ENCODE measurements around the gene NRSN2.

NRSN2 gene, protein sequence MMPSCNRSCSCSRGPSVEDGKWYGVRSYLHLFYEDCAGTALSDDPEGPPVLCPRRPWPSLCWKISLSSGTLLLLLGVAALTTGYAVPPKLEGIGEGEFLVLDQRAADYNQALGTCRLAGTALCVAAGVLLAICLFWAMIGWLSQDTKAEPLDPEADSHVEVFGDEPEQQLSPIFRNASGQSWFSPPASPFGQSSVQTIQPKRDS

DNA sequence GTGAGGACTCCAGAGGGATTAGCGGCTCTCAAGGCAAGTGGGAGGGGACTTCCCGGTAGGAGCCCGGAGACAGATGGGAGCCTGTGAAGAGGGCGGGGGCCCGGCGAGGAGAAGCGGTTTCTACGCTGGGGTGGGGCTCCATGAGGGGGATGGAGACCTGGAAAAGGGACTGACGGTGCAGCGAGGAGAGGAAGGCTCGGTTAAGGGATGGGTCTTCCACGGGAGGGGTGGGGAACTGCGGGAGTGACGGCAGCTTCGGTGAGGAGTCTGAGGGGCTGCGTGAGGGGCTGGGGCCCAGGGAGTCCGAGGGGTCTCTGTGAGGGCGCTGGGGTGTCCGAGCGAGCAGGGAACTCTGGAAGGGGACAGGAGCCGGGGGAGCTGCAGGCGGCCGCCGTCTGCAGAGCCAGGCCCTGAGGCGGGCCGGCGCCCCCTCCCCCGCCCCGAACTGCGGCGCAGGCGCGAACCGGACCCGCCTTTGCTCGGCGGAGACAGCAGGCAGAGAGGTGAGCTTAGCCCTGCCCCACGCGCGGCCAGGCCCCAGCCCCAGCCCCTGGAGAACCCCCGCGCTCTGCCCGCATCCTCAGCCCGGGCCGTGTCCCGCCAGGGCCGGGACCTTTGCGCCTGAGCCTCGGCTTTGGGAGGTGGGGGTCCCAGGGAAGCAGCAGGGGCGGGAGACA lies at the start of gene NRSN2:
Gene NRSN2 (plus strand): TSS at position 472 of the 677 bp plus-strand sequence. CDS start 2,533 bp downstream, outside the sequence.
- no peak for DNase-seq

DNA sequence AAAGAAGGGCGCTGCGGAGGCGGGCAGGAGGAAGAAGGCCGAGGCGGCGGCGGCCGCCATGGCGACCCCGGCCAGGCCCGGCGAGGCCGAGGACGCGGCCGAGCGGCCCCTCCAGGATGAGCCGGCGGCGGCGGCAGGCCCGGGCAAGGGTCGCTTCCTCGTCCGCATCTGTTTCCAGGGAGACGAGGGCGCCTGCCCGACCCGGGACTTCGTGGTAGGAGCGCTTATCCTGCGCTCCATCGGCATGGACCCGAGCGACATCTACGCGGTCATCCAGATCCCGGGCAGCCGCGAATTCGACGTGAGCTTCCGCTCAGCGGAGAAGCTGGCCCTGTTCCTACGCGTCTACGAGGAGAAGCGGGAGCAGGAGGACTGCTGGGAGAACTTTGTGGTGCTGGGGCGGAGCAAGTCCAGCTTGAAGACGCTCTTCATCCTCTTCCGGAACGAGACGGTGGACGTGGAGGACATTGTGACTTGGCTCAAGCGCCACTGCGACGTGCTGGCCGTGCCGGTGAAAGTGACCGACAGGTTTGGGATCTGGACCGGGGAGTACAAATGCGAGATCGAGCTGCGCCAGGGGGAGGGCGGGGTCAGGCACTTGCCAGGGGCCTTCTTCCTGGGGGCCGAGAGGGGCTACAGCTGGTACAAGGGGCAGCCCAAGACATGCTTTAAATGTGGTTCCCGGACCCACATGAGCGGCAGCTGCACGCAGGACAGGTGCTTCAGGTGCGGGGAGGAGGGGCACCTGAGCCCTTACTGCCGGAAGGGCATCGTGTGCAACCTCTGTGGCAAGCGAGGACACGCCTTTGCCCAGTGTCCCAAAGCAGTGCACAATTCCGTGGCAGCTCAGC lies 48.8 kb upstream of the NRSN2 start:
- DNase-seq = peak; percentile 32

DNA sequence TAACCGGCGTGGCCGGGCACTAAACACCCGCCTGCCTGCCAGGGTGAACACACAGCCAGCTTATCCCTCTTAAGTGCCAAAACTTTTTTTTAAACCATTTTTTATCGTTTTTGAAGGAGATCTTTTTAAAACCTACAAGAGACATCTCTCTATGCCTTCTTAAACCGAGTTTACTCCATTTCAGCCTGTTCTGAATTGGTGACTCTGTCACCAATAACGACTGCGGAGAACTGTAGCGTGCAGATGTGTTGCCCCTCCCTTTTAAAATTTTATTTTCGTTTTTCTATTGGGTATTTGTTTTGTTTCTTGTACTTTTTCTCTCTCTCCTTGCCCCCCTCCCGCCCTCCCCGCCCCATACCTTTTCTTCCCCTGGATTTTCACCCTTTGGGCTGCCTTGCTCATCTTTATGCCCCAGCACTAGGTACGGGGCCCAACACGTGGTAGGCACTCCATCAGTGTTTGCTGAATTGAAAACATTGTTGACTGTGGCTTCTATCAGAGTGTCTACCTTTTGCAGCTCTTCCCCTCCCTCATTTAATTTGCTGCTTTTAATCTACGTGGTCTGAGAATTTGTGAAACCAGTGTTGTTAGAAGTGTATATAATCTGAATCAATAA lies 48.0 kb upstream of the NRSN2 start:
- no peak for DNase-seq

DNA sequence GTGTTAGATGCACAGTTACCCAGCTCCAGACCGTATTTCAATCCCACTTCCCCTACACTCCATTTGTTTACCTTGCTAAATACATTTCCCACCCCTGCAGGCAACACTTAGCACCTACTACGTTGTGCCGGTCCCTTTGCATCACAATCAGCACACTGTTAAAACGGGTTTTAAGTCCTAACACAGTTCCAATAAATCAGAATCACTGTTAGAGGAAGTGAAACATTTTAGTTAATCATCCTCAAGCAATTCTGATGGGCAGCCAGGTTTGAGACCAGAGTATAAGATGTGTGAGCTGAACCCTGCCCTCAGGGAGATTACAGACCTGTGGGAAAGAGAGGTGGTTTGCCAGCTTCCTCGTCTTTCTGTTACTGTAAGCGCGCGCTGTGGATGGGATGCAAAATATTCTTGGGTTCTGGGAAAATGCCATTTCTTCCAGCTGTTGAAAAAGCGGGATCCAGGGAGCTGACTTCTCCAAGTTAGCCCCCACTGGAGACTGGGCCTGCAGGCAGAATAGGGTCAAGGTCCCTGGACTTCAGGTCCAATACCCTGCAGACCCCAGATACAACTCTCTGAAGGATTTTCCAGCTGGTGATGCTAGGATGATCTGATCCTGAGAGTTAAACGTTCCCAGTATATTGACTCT lies 46.4 kb upstream of the NRSN2 start:
- DNase-seq = no peak

DNA sequence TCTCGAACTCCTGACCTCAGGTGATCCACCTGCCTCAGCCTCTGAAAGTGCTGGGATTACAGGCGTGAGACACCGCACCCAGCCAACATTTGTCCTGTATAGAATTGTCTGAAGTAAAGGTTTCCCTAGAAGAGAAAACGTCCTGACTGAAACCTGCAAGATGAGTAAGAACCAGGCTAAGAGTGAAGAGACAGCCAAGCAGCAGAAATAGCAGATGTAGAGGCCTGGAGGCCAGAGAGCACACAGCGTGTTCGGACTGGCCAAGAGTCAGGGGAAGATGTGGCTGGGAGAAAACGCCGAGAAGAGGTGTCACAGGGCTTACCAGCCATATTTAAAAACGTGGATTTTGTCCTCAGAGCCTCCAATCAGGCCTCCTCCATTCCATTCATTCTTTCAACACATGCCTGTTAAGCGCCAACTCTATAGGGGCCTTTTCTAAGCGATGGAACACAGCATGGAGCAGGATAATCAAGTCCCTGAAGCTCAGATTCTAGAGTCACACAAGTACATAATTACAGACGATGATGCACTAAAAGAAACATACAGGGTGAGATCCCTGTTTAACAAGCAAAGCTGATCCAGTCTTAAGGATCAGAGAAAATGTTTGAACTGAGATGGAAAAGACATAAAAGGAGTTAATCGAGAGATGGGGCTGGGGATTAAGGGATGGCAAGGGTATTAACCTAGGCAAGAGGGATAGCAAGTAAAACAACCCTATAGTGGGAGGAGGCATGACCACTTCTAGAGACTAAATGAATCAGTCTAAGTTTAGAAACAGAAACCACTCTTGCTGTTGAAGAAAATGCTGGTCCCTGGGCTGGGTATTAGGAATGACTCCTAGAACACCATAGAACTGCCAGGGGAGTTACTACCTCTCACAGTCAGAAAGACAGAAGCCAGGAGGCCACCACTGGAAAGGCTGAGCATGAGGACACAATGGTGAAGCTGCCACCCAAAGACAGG lies 44.7 kb upstream of the NRSN2 start:
- no peak for DNase-seq

DNA sequence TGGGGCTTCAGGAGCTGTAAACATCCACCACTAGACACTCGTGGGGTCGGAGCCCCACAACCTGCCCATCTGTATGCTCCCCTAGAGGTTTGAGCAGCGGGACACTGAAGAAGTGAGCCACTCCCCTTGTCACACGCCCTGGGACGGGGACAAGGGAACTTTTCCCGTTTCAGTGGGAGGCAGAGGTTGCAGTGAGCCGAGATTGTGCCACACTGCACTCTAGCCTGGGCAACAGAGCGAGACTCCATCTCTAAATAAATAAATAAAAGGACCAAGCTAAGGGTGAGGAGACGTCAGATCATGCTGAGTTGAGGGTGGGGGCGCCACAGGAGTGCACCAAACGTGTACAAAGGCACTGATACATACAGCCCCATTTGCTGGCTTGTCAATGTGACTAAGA lies 41.2 kb upstream of the NRSN2 start:
- DNase-seq = no peak

DNA sequence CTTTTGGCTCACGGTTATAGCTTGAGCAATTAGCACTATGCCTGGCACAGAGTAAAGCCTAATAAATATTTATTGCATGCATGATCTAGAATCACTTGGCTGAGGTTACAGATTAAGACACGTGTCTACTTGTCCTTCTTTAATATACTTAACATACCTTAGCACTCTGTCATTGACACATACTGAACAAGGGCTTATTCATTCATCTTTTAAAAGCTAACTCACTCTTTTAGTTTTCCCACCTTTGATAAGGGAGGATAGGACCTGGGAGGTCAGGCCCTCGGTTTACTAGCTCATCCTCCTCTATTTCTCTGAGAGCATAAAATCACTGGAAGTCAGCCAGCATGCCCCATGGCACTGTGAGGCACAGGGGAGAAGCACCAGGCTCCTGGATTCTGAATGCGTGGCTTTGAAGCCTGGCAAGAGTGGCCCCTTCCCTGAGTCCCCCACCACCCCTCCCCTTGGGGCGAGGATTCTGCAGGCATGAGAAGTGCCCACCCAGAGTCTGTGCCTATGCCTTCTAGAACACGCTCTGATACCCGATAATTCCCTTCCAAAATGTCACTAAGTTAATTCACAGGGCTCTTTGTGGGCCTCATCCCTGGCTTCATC lies 38.4 kb upstream of the NRSN2 start:
- DNase-seq = no peak

DNA sequence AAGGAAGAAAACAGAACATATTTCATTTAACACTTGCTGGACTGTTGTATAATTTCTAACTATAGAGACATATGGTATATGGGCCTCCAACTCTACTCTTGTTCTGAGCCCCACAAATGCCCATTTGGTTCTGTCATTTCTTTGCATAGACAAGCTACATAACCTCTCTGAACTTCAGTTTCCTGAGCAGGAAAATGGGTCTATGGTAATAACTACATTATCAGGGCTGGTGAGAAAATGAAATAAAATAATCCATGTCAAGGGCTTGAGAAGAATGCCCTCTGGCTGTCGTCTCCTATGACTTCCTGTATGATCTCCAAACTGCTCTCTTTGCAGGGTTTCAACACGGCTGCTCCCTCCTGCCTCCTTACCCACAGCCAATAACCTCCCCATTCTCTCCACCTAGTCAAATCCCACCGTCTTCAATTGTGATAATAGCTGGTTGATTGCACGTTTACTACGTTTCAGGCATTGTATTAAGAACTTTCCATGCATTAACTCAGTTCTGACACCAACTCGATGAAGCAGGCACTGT lies 37.5 kb upstream of the NRSN2 start:
- DNase-seq = no peak

DNA sequence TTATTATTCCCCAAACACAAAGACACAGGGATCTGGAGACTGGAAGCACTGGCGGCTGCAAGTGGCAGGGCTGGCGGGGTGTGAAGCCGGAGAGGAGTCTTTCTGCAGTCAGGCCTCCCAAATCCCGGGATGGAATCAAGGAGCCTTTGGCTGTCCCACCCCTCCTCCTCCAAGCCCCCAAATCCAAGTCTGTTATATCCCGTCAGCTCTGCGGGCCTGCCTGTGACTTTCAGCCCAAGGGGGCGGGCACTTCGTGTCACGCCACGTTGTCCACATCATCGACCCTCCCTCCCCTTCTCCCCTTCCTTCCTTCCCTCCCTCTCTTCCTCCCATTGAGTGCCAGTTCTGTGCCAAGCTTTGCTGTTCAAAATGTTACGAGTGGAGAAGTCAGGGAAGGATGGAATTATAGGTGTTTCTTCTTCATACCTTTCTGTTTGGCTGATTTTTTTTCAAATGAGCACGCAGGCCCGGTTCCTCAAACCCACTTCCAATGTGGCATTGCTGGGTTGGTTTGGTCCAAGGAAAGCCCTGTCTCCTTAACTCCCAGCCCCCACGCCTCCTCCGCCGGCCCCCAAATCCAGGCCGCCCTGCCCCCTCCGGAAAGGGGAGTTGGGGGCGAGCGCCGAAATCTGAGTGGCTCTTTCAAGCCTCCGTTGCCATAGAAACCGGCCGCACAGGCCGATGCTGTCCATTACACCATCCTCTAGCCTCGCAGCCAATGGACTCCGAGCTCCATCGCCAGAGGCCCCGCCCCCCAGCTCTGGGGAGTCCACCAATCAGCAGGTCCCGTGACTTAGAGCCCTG lies 36.9 kb upstream of the NRSN2 start:
- peak; percentile 86 for DNase-seq

DNA sequence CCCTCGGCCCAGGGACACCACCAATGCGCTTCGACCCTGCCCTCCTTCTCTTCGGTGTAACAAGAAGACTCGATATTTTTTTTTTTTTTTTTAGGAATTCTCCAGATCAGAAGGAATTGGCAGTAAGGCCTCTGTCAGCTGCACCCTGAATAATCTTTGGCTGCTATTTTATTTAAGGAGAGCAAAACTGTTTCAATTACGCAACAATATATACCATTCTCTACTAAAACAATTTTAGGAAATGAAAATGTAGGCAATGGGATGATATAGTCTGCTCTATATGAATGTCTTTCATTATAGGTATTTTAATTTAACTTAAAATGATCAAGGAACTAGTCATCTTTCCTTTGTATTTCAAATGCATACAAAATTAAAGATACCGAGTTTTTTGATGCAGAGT lies 36.3 kb upstream of the NRSN2 start:
- DNase-seq = no peak

DNA sequence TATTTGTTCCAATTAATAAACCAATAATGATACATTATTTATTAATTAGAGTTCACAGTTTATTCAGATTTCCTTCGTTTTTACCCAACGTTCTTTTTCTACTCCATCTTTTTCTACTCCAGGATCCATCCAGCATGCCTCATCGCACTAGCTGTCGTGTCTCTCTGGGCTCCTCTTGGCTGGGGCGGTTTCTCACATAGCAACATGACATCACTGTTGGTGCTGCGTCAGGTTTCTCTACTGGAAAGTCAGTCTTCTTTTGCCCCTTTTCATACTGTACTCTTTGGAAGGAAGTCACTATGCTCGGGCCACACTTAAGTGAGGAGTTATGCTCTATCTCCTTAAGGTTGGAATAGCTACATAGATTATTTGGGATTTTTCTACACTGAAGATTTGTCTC lies 35.3 kb upstream of the NRSN2 start:
- DNase-seq = no peak

DNA sequence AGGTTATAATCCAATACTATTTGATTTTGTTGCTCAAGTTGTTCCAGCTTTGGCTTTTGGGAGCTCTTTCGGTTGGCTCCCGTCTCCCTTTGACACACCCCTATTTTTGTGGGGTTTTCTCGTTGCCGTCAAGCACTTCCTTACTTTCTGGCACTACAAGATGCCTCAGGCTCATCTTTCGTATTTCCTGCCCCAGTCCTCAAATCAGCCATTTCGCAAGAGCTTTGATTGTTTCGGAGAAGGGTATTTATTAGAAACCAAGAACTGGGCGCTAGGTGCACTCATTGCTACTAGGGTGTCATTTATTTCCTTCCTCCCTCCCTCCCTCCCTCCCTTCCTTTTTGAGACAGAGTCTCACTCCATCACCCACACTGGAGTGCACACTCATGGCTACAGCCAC lies 34.8 kb upstream of the NRSN2 start:
- no peak for DNase-seq

DNA sequence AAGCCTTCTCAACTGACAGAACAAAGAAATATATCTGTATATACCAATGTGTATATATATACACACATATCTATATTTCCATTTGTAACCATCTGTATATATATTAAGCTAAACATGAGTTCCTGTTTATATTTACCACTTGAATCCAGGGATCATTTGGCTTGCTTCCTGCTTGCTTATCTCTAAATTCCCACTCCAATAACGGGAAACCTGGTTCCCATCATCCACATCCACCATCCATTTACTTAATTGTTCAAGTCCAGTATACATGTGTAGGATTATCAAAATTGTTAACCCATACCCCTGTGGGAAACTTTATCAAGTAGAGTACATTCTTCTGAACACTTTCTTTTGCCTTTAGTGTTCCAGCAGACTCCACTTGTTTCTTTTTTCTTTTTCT lies 34.0 kb upstream of the NRSN2 start:
- no peak for DNase-seq

DNA sequence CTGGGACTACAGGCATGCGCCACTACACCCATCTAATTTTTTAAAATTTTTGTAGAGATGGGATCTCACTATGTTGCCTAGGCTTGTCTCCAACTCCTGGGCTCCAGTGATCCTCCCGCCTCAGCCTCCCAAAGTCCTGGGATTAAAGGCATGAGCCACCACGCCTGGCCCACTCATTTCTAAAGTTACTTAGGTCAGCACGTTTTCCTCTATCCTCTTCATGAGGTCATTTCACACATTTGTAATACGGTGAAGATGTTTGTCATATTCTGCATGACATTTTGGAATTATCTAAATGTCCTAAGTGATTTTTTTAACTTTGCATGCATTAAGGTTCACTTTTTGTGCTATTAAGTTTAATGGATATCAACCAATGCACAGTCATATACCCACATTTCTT lies 33.5 kb upstream of the NRSN2 start:
- DNase-seq = no peak

DNA sequence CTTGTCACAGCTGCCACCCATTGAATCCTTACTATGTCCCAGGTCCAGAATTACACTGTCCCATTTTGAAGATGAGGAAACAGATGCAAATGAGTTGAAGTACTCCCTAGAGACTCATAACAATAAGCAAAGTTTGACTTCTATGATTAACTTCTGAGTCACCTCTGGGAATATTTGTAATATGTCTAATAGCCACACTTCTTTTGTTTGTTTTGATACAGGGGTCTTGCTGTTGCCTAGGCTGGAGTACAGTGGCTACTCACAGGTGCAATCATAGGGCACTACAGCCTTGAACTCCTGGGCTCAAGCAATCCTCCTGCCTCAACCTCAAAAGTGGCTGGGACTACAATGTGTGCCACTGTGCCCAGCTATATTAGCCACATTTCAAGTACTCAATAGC lies 33.0 kb upstream of the NRSN2 start:
- DNase-seq = peak; percentile 43

DNA sequence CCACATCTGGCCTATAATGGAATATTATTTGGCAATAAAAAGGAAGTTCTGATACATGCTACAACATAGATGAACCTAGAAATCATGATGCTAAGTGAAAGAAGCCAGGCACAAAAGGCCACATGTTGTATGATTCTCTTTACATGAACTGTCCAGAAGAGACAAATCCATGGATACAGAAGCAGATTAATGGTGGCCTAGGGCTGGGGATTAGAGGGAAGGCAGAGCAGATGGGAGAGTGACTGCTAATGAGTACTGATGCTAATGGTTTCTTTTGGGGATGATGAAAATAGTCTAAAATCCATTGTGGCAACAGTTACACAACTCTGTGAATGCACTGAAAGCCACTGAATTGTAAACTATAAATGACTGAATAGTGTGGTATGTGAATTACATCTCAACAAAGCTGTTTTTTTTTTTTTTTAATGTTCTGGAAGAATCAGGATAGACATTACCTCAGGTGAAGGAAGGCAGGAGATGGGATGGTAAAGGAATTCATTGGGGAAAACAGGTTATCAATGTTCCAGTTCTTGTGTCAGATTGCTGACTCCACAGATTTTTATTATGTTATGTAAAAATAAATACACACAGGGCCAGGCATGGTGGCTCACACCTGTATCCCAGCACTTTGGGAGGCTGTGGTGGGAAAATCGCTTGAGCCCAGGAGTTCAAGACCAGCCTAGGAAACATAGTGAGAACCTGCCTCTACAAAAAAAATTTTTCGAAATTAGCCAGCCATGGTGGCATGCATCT lies 30.4 kb upstream of the NRSN2 start:
- no peak for DNase-seq

DNA sequence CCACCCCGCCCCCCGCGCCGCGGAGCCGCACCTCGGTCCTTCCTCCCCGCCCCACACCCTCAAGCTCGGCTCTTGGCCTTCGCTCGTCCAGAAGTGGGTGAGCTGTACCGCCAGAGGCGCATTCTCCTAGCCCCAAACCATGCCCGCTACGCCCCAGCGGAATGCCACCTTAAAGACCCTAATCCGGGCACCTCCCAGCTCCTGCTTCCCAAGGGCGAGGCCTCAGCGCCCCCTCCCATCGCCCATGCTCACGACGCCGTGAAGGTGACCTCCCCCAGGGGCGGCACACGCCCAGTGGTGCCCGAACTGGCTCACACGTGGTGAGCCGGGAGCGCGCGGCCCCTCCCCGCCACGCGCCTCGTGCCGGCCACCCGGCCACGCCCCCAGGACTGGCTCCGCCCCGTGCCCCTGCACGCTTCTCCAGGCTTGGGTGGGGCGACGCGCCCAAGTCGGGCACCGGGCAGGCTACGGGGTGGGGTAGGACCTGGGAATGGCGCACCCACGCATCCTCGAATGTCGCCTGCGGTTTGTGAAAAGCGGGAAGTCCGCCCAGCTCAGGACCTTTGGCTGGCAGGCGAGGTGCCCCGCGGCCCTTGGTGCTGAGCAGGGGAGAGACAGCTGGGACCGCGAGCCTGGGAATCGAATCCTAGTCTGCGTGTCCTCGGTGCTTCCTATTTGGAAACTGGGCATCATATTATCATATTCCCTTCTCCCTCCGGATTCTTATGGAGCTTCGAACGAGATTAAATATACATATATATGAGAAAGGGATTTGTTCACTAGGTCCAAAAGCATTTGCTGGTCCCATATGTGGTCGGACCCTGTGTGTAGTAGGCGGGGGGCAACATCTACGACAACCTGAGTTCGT lies 22.5 kb upstream of the NRSN2 start:
- DNase-seq = peak; percentile 61

Measured in NCI-H226 (cell line).